HPDE6-E6E7 (cell line): ENCODE measurements around the gene LRP1B.

Experiments used
- DNase-seq: peaks from one replicate; pipeline ENCODE4 v3.0.0; 2011; ENCODE audit warnings: missing footprints; ENCODE audit errors: extremely low spot score

The LRP1B gene

GRCh38 chr2:141517852-141518421 is 612.9 kb downstream of the LRP1B start:
- DNase-seq: no peak

- no peak for DNase-seq
Observed at GRCh38 chr2:141517180-141517851, 613.5 kb downstream of the LRP1B start.

GRCh38 chr2:141515931-141516330 is 614.9 kb downstream of the LRP1B start:
- no peak for DNase-seq

- DNase-seq: no peak
Observed at GRCh38 chr2:141513853-141514252, 617.0 kb downstream of the LRP1B start.

- no peak for DNase-seq
Observed at GRCh38 chr2:141508806-141509595, 621.8 kb downstream of the LRP1B start.

GRCh38 chr2:141508086-141508752 is 622.6 kb downstream of the LRP1B start:
- DNase-seq: no peak

- DNase-seq: no peak
Observed at GRCh38 chr2:141506135-141506534, 624.7 kb downstream of the LRP1B start.

GRCh38 chr2:141501752-141502151 is 629.1 kb downstream of the LRP1B start:
- DNase-seq: no peak

GRCh38 chr2:141499123-141499522 is 631.7 kb downstream of the LRP1B start:
- no peak for DNase-seq

- DNase-seq: no peak
Observed at GRCh38 chr2:141498561-141498960, 632.3 kb downstream of the LRP1B start.

- no peak for DNase-seq
Observed at GRCh38 chr2:141497272-141497671, 633.5 kb downstream of the LRP1B start.

- no peak for DNase-seq
Observed at GRCh38 chr2:141496810-141497209, 634.0 kb downstream of the LRP1B start.

GRCh38 chr2:141493936-141494335 is 636.9 kb downstream of the LRP1B start:
- no peak for DNase-seq

- no peak for DNase-seq
Observed at GRCh38 chr2:141492816-141493215, 638.0 kb downstream of the LRP1B start.

- DNase-seq: no peak
Observed at GRCh38 chr2:141490886-141491285, 639.9 kb downstream of the LRP1B start.

GRCh38 chr2:141482697-141483096 is 648.1 kb downstream of the LRP1B start:
- DNase-seq: no peak

- no peak for DNase-seq
Observed at GRCh38 chr2:141475801-141476200, 655.0 kb downstream of the LRP1B start.

- DNase-seq: no peak
Observed at GRCh38 chr2:141468761-141469160, 662.1 kb downstream of the LRP1B start.

- no peak for DNase-seq
Observed at GRCh38 chr2:141467331-141467730, 663.5 kb downstream of the LRP1B start.

- no peak for DNase-seq
Observed at GRCh38 chr2:141464995-141465394, 665.8 kb downstream of the LRP1B start.

GRCh38 chr2:141458351-141458750 is 672.5 kb downstream of the LRP1B start:
- DNase-seq: no peak

GRCh38 chr2:141455877-141456276 is 674.9 kb downstream of the LRP1B start:
- DNase-seq: no peak
